Amniotic epithelial cell (primary cell): ENCODE data around the gene DAPK1.

Experiments
- DNase-seq: peaks from one replicate; pipeline ENCODE4 v3.0.0-alpha.2; 2010; ENCODE audit warnings: low read depth

Gene DAPK1

DNA sequence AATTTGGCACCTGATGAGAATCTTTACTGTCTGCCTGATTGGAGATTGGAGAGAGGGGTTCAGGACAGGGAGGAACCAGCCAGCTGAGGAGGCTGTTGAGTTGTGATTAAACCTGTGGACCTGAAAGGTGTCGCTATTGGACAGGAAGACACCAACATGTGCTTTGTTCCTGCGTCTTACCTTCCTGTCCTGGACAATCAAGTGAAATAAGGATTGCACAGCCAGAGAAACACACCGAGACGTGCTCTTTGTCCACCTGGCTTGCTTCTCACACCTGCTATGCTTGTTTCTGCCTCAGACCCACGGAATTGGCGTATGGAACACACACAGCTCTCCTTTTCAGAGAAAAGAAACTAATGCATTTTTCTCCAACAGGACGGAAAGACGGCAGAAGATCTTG, 170.6 kb downstream of the DAPK1 start:
- no peak for DNase-seq

DNA sequence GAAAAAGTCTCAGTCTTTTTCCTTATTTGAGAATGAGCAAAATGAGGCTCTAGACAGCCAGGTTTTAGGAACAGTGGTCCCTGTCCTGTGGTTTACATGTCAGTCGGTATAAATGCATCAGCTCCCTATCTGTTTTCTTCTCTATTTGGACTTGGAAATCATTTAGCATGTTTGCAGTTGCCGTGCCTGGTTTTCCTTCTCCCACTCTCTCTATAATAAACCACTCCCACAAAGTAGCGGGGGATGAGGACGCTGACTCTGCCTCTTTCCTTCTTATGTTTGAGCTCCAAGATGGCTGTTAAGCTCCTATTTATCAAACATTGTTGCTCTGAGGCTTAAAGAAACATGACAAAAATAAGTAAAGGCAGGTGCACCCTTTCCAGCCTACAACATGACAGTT, 171.1 kb downstream of the DAPK1 start:
- DNase-seq, result peak; percentile 47

DNA sequence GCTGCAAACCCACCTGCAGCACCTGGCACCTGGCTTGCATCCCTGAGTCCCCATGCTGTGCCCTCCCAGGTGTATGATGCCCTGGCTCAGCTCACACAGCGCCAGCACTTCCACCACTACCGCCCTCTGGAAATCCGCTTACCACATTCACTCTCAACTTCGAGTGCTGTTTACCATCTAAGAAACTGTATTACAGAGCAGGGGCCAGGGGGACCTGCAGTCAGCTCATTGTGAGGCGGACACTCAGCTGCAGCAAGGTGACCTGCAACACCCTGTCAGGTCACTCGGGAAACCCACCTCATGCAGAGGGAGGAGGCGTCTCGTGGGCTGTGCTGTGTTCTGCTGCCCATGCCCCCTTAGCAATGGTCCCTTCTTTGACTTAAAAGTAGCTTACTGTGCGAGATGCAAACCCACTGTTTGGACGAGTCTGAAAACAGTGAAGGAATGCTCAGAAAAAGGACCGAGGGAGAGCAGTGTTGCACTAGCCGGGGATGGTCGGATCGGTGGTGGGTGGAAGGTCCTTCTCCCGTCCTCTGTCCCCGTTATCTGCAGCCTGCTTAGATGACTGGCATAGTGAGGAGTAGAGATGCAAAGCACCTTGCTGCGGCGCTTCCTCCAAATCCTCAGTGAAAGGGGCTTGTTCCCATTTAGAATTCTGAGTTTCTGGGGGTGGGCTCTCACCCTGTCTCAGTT, 173.1 kb downstream of the DAPK1 start:
- DNase-seq, result no peak

DNA sequence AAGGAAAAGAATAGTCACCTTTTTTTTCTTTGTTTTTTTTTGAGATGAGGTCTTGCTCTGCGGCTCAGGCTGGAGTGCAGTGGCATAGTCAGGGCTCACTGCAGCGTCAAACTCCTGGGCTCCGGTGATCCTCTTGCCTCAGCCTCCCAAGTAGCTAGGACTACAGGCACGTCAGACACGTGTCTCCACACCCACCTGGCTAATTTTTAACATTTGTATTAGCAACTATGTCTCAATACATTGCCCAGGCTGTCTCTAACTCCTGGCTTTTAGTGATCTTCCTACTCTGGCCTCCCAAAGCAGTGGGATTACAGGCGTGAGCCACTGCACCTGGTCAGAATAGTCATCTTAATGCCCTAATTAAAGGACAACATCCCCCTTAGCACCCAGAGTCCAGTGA, 173.8 kb downstream of the DAPK1 start:
- DNase-seq, result no peak

DNA sequence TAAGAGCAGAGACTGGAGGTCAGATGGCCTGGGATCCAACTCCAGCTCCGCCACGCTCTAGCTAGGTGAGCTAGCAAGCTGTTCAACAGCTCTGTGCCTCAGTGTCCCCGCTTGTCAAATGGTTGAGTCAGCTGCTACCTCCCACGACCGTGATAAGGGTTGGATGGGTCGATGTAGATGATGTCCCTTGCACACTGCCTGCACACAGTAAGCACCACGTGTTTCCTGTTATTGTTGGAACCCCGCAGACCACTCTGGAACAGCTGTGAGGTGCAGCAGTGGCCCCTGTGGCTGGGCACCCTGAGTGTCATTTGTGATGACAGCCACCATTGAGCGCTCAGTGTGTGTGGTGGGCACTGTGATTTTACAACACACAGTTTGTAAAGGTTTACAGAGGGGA, 174.3 kb downstream of the DAPK1 start:
- no peak for DNase-seq

DNA sequence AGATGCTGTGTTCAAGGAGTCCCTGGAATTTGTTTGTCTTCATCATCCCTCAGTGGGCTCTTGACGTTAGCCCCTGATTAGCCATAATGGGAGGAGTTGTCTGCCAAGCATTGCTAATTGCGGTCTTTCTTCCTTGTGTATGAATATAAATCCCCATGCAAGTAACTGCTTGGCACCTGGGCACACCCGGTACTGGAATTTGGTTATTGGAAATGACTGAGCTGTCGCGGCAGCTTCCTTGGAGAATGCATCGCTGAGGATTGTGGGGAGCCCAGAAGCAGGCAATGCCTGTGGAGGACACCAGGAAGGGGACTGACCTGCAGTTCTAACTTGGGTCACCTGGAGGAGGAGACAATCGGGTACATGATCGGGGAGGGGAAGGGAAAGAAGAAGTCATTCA, 174.9 kb downstream of the DAPK1 start:
- no peak for DNase-seq

DNA sequence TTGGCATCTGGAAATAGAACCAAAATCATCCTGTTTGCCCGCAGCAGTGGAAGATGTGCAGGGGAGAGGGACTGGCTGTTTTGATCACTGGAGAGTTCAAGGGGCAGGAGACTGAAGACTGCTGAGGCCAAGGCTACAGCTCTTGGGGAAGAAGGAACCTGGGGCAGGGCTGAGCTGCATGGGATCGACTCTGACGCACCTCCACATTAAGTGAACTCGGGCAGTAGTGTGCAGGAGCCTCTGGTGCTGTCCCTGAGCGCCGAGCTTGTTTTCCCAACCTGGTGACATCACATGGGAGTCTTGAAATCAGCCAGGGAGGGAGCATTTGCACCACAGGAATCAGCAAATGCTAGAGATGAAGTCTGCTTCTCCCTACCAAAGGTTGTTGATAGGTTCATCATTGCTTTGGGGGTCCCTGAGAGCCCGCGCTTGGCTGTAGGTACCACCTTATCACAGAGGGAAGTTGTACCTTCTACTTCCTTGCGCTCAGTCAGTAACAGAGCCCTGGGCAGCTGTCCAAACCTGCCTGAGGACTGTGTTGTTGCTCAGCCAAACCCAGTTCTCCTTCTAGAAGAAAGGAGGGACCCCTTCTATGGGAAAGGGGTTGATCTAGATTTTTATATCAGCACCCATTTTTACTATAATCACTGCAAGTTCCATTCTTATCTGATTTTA, 175.9 kb downstream of the DAPK1 start:
- DNase-seq, result no peak

DNA sequence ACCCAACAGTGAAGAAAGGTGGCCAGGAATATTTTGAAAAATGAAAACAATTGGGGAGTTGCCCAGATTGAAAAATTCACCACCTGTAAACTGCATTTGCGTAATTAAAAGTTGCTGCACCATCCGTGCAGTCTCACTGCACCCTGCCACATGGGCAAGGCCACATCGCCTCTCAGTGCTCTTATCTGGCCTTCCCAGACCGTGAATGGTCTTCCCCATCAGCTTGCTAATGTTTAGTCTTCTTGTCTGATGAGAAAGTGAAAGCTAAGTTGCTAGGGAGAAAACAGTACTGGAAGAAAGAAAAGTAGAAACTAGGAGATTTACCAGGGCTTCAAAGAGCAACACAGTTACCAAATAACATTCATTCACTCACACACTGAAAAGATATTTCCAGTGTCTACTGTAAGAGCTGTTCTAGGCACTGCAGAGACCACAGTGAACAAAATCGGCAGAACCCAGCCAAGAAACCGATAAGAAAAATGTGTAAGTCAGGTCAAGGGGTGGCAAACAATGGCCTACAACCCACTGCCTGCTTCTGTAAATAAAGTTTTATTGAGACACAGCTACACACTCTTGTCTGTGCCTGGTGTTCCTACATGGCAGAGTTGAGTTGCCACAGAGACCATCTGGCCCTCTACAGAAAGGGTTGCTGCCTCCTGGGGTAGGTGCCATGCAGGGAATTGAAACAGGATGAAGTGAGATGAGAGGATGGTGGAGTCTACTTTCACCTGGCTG, 177.1 kb downstream of the DAPK1 start:
- peak; percentile 51 for DNase-seq

DNA sequence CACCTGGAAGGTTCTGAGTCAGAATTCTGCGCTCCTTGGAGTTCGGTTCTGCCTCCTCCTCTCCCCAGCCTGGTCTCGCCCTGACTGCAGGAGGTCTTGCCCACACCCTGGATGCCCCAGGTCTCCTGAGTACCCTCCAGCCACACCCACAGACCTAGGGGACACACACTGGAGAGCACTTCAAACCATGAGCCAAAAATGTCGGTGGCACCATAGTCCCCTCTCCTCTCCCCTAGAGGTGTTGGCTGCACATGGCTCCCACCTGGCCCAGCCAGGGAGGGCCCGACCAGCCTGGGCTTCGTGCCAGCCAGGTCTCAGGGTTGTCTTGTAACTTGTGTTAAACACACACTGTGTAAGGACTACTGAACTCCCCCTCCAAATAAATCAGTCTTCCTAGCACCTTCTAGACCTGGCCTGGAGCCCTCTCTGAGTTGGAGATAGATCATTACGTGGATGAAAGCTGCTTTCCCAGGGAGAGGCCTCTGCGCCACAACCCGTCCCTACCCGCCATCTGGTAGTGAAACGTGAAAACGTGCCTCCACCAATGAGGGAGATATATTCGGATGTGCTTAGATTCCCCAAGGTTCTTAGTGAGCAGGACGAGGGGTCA, 178.3 kb downstream of the DAPK1 start:
- DNase-seq, result no peak

DNA sequence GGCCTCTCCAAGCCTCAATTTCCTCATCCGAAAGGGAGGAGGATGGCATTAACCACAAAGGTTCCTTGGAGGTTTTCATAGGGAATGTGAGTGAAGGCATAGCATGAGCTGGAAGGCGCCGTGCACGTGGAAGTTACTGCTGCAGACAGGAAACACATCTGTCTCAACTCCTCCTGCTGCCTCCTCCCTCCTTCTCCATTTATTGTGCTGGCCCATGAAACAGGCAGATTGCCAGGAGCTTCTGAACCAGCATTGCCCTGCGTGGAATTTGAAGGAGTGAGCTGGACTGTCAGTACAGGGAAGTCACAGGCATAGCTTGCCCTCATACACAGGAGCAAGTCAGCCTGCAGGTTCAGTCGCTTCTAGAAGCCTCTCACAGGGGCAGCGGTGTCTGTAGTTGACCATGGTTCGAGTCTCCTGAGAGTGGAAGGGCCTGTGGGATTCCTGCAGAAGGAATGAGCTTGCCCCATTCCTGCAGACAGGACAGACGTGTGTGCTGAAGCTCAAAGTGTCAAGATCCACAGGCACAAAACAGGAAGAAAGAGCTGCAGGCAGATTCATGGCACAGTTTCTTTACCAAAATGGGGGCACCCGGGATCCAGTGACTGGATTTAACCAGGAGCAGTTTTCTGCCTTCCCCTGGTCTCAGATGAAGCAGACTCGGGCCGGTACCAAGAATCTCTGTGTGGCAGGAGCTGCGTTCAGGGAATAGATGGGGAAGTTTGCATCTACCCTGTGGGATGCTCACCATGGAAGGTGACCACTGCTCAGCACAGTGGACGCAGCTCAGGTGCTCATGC, 179.5 kb downstream of the DAPK1 start:
- peak; percentile 81 for DNase-seq

DNA sequence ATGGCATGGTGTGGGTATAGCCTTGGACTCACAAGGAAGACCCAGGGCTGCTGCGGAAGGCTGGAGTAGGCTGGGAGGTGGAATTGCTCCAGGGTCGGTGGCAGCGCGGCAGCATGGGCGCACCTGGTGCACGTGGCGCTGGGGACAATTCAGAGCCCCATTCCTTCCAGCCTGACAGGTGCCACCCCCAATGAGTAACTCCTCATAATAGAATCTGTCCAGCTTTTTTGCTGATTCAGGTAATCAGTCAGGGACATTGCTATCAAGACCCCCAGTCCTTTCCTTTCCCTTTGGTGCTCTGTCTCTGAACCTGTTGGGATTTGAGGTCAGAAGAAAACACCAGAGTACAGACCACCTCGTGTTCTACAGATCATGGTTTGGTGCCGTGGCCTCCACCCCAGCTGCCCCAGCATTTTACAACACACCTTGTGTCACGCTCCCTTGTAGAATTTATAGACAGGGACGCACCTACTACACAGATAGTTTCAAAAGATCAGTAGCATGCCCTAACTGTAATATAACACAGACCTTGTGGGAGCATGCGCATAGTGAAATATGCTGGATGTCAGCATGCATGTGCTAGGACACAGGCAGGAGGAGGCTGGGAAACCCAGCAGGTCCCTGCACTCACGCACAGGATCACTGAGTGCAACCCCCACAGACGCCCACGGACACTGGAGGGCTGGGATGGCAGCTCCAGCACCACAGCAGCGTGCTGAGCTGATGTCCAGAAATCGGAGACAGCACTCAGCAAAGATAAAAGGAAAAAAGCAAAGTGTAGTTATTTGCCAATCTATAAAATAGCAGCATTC, 180.3 kb downstream of the DAPK1 start:
- no peak for DNase-seq

DNA sequence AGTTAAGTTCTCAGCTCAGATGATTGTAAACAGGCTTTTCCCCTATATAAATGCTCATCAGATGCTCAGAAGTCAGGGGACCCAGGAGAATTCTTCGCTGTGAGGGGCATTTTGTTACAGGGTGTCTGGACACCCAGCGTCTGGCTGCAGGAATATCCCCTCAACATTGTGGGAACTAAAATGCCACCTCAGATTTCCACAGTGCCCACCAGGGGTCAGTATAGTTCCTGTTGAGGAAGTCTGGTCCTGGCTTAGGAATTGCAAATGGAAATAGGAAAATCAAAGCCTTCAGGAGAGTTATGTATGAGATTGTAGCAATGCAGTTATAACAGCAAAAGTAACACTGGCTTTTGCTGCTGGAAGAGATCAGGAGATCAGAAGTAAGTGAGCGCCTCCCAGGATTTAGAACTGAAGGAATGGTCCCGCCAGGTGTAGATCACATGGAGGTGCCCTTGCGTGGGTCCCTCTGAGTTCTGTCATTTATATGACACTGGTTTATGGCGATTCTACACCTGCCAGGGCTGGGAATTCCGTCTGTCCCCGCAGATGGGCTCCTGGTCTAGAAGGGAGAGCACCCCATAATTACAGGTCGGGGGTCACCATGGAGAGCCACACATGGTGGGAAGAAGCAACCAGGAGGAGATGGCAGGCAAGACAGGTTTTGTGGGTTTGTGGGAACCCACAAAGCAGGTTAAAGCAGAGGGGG, 181.1 kb downstream of the DAPK1 start:
- DNase-seq, result peak; percentile 68

DNA sequence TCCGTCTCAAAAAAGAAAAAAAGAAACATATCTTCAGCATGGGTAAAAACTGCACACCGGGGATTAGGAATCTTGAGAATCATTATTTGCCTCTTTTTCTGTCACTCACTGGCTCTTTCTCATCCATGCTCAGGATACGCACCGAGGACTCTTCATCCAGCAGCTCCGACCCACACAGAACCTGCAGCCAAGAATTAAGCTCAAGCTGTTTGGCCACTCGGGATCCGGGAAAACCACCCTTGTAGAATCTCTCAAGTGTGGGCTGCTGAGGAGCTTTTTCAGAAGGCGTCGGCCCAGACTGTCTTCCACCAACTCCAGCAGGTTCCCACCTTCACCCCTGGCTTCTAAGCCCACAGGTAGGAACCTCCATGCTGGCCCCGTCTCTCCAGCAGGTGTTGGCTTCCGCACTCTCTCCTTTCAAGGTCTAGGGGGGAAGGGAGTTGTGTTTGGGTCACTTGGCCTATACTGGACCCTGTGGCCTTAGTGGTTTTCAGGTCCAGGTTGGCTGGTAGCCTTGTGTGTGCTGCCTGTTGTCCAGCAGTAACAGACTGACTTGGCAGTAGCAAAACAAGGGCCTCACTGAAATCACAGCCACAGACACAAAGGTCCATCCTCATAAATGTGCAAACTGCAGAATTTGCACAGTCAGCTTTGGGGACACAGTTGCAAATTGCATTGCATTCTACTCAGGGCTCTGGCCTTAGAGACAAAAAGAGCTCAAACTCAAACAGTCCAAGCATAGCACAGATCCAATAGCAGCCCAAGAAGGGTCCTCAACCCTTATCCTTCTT, 183.8 kb downstream of the DAPK1 start:
- DNase-seq, result no peak

DNA sequence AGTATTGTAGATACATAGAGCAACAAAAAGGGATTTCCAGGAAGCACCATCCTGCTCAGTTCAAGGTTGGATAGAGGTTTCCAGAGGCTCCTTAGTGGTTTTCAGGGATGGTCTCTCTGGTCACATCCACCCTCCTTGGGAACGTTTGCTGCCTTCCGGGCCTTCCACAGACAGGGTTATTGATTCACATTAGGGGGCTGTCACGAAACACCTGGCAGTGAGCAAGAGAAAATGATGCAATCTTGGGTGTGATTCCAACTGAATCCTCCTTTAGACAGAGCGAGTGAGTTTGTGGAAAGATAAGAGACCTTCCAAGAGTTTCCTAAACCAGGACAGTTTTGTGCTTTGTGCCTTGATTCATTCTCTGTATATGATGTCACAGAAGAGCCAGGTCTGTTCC, 184.4 kb downstream of the DAPK1 start:
- no peak for DNase-seq

DNA sequence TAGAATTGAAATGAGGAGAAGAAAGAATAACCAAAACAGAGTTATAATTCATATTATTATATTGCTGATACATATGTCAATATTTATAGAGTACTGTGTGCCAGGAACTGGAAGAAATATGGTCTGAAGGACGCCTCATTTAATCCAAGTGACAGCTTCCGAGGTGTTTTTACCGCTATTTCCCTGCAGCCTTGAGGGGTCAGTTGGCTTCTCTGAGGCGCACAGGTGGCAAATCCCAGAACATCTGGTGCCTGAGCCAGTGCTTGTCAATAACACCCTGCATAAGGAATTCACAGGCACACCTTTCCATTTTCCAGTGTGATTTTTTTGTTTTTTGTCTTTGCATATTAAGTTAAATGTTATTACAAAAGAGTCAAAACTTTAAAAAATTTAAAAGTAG, 185.0 kb downstream of the DAPK1 start:
- no peak for DNase-seq

DNA sequence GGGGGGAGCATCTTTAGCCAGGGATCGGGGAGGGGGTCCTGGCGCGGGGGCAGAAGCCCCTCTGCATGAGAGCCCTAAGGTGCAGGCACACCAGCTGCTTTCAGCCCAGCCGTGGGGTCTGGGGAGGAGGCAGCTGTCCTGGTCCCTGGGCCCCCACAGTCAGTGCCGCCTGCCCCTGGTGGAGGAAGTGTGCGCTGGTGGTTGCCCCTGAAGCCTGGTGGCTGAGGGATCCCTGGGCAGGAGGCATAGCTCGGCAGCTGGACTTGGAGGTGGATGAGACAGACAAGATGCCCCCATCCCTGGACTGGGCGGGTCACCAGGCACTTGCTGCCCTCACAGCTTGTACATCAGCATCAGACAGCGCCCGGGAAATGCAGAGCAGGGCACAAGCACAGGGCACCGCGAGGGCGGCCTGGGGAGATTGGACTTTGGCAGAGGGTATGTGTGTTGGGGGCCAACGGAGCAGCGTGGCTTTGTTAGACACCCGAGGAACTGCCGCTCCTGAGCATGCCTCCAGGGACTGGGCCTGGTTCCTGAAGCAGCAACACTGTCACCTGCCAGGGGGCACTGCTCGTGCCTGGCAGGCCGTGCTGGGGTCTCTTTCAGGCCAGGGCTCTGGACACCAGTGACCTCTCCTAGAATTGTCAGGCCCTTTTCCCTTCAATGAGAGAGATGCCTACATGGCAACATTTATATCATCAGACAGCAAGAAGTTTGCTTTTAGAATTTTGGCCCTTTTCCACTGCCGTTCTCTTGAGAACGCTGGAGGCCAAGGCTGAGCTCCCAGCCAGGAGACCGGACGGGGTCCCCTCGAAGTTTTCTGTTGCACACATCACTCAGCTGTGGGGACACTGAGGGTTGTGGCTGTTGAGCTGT, 186.3 kb downstream of the DAPK1 start:
- no peak for DNase-seq

DNA sequence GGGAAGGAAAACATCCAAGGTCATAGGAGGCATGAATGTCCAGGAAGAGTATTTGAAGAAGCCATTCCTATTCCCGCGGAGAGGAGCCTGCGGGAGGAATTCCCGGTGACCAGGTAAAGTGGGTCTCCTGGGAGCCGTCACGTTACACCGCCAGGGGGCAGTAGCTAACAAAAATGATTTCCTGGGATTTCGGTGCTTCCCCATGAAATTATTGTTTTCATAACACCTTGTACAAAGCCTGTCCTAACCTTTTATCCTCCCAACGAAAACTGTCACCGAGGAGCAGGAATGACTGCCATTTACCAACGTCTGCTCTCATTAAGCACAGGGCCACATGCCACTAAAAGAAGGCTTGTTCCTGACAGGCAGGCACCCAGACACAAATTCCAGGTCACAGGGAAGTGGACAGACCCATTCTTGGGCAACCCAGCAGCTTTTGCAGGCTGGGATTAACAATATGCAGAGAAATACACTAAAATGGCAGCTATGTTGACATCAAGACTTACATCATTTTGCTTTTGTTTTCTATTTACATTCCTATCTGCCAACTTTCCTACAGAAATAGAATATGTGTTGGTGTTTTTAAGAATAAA, 187.1 kb downstream of the DAPK1 start:
- DNase-seq, result no peak

DNA sequence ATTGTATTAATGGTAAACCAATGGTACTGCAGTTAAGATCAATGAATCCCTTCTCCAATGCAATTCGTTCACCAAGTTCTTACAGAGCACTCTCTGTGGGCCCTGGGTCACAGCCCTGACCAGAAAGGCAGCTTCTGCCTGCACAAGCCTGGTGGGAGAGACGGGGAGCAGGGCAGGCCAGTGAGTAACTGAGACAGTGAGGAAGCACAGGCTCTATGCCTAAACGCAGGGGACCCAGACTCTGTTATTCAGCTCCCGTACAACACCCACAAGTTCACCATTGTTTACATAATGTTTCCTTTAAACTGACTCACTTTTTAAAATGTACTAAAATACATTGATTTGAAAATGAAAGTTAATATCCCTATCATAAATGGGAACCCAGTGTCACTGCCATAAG, 187.8 kb downstream of the DAPK1 start:
- DNase-seq, result peak; percentile 24
